Upper lobe of left lung (tissue), 4 donors: ENCODE data around the gene LAYN.

ENCODE experiments used
- CTCF ChIP-seq, 6 experiments: fragments of 450-650 bp in 4 of 6; fragments of 200-600 bp in 2 of 6; sonication (generic) in 2 of 6; IDR thresholded peaks; one replicate each; pipeline ENCODE4 v1.5.1; 2016 to 2019; ENCODE audit warnings: antibody characterized with exemption in 6 of 6
- EP300 ChIP-seq, 4 donors: sonication (generic); formaldehyde crosslinking; IDR thresholded peaks; one replicate each; pipeline ENCODE4 v1.5.1; 2017; ENCODE audit warnings: antibody characterized with exemption in 4 of 4, control low read depth in 2 of 4
- POLR2AphosphoS5 ChIP-seq, 2 donors: sonication (generic); formaldehyde crosslinking; IDR thresholded peaks; one replicate each; pipeline ENCODE4 v1.5.1; 2017; ENCODE audit warnings: antibody characterized with exemption in 2 of 2

- peak; percentile 86 to 99 (median 98) for TF ChIP-seq CTCF (IDR thresholded peaks at IDR 0.05)
- peak in 1 of 4 donors; percentile 67 for TF ChIP-seq EP300 (IDR thresholded peaks at IDR 0.05)
- TF ChIP-seq POLR2AphosphoS5 (IDR thresholded peaks at IDR 0.05): peak; percentile 82 to 95
These were observed 61.7 kb downstream of the LAYN start, which contains the start of gene SIK2 for GRCh38 chr11:111601979-111602864.
